HepG2 (cell line): ENCODE results near the gene WDR35. TPM values are rescaled to one million over a fixed set of nuclear protein-coding genes. Genes with fewer than 3 reads are reported as not detected.
A peak's percentile ranks its signal among the peaks of the same experiment; 100 is the strongest.

ENCODE experiments used
- ATF7 ChIP-seq, 2 experiments: fragments of 450-650 bp in 1 of 2; sonication (generic) in 1 of 2; formaldehyde crosslinking in 1 of 2; IDR thresholded peaks; 2 replicates each; pipeline versions ENCODE4 v1.4.0 to v1.6.1; 2016 to 2020; ENCODE audit warnings: antibody characterized with exemption in 1 of 2, mild to moderate bottlenecking in 1 of 2, missing genetic modification reagents in 1 of 2
- BORCS8-MEF2B ChIP-seq: sonication (generic); formaldehyde crosslinking; IDR thresholded peaks from 2 replicates; pipeline ENCODE4 v1.8.0; 2022; ENCODE audit warnings: mild to moderate bottlenecking, missing genetic modification reagents
- FIP1L1 ChIP-seq: fragments of 200-400 bp; formaldehyde crosslinking; IDR thresholded peaks from 2 replicates; pipeline ENCODE4 v1.6.1; 2018; ENCODE audit warnings: low read depth, mild to moderate bottlenecking, low read length, moderate library complexity, borderline replicate concordance; ENCODE audit not compliant: insufficient read depth
- HDAC6 ChIP-seq: fragments of 200-600 bp; sonication (generic); IDR thresholded peaks from 2 replicates; pipeline ENCODE4 v1.7.0; 2017; ENCODE audit warnings: mild to moderate bottlenecking, antibody characterized with exemption, low read length, low read depth
- HMG20B ChIP-seq: conservative IDR thresholded peaks from 2 replicates; pipeline ENCODE4 v1.6.1; 2016; ENCODE audit warnings: missing genetic modification reagents, missing compliant biosample characterization
- KDM2A ChIP-seq: sonication (generic); formaldehyde crosslinking; IDR thresholded peaks from 2 replicates; pipeline ENCODE4 v1.4.0; 2020; ENCODE audit warnings: low read depth, missing genetic modification reagents, borderline replicate concordance
- MATR3 ChIP-seq: sonication (generic); formaldehyde crosslinking; IDR thresholded peaks from 2 replicates; pipeline ENCODE4 v1.4.0; 2020; ENCODE audit warnings: missing genetic modification reagents
- MTF1 ChIP-seq: sonication (generic); formaldehyde crosslinking; IDR thresholded peaks from 2 replicates; pipeline ENCODE4 v1.5.0; 2020; ENCODE audit warnings: missing genetic modification reagents
- MYC ChIP-seq: sonication (generic); formaldehyde crosslinking; IDR thresholded peaks from 2 replicates; pipeline ENCODE4 v1.9.0; 2021; ENCODE audit warnings: missing genetic modification reagents, borderline replicate concordance
- NCOA1 ChIP-seq: sonication (generic); formaldehyde crosslinking; IDR thresholded peaks from 2 replicates; pipeline ENCODE4 v1.9.0; 2021; ENCODE audit warnings: missing genetic modification reagents
- PHF5A ChIP-seq: IDR thresholded peaks from one replicate; pipeline ENCODE4 v1.6.1; 2018; ENCODE audit warnings: low read depth, missing genetic modification reagents; ENCODE audit not compliant: unreplicated experiment
- RARG ChIP-seq: sonication (generic); formaldehyde crosslinking; IDR thresholded peaks from 2 replicates; pipeline ENCODE4 v1.4.0; 2020; ENCODE audit warnings: low read depth, mild to moderate bottlenecking, missing genetic modification reagents
- SNAI1 ChIP-seq: sonication (generic); formaldehyde crosslinking; IDR thresholded peaks from 2 replicates; pipeline ENCODE4 v1.5.0; 2020; ENCODE audit warnings: mild to moderate bottlenecking, missing genetic modification reagents, borderline replicate concordance
- TCF7L2 ChIP-seq: IDR thresholded peaks from 2 replicates; pipeline ENCODE4 v1.6.1; 2011; ENCODE audit warnings: mild to moderate bottlenecking, low read depth, low read length, moderate library complexity
- ZBTB20 ChIP-seq: sonication (generic); formaldehyde crosslinking; IDR thresholded peaks from 2 replicates; pipeline ENCODE4 v1.8.1; 2023; ENCODE audit warnings: missing genetic modification reagents, low read depth, mild to moderate bottlenecking, borderline replicate concordance
- ZFP37 ChIP-seq: sonication (generic); formaldehyde crosslinking; IDR thresholded peaks from 2 replicates; pipeline ENCODE4 v1.4.0; 2020; ENCODE audit warnings: missing genetic modification reagents, borderline replicate concordance
- ZFYVE20 ChIP-seq: sonication (generic); formaldehyde crosslinking; IDR thresholded peaks from 2 replicates; pipeline ENCODE4 v1.8.0; 2023; ENCODE audit warnings: low read depth, mild to moderate bottlenecking, moderate library complexity, missing genetic modification reagents, borderline replicate concordance
- ZNF12 ChIP-seq: sonication (generic); formaldehyde crosslinking; IDR thresholded peaks from 2 replicates; pipeline ENCODE4 v1.5.0; 2020; ENCODE audit warnings: missing genetic modification reagents
- ZNF484 ChIP-seq: sonication (generic); formaldehyde crosslinking; IDR thresholded peaks from 2 replicates; pipeline ENCODE4 v1.5.1; 2020; ENCODE audit warnings: mild to moderate bottlenecking, low read depth, missing genetic modification reagents, borderline replicate concordance
- polyA plus RNA-seq, 8 experiments: library from polyadenylated mRNA; depleted of rRNA in 3 of 8; stranded (reverse) in 7 of 8; unstranded in 1 of 8; fragments of >200 nt; fragmentation: Illumina TruSeq in 4 of 8; extraction: Trizol in 4 of 8; gene quantifications; 2 replicates each; pipeline versions ENCODE4 v1.2.1 to v1.2.3, GENCODE V29; 2011 to 2016; ENCODE audit warnings: low read depth in 4 of 8, missing spikeins in 1 of 8, mixed read lengths in 1 of 8; ENCODE audit not compliant: insufficient read depth in 1 of 8
- total RNA-seq, 5 experiments: library from RNA; depleted of rRNA; stranded (reverse); fragments of >200 nt; fragmentation: Illumina TruSeq; extraction: Trizol; gene quantifications; 2 replicates each; pipeline ENCODE4 v1.2.3, GENCODE V29; 2016; ENCODE audit warnings: low read depth in 1 of 5
- TF ChIP-seq, protein P1 (sequence below): sonication (generic); formaldehyde crosslinking; IDR thresholded peaks from 2 replicates; pipeline ENCODE4 v1.4.0; 2020; ENCODE audit warnings: missing genetic modification reagents
- TF ChIP-seq, protein P2 (sequence below): sonication (generic); formaldehyde crosslinking; IDR thresholded peaks from 2 replicates; pipeline ENCODE4 v1.4.0; 2020; ENCODE audit warnings: mild to moderate bottlenecking, missing genetic modification reagents
- TF ChIP-seq, protein P3 (sequence below): sonication (generic); formaldehyde crosslinking; IDR thresholded peaks from 2 replicates; pipeline ENCODE4 v1.5.1; 2020; ENCODE audit warnings: missing genetic modification reagents, mild to moderate bottlenecking, borderline replicate concordance
- TF ChIP-seq, protein P4 (sequence below): sonication (generic); formaldehyde crosslinking; IDR thresholded peaks from 2 replicates; pipeline ENCODE4 v1.4.0; 2020; ENCODE audit warnings: mild to moderate bottlenecking, missing genetic modification reagents

The WDR35 gene
- total and polyA plus RNA-seq, 2 of the 13 experiments (the other 11 are each of a cell fraction or from before 2014, with no cell fraction given): 11.1 to 19.6 TPM

DNA sequence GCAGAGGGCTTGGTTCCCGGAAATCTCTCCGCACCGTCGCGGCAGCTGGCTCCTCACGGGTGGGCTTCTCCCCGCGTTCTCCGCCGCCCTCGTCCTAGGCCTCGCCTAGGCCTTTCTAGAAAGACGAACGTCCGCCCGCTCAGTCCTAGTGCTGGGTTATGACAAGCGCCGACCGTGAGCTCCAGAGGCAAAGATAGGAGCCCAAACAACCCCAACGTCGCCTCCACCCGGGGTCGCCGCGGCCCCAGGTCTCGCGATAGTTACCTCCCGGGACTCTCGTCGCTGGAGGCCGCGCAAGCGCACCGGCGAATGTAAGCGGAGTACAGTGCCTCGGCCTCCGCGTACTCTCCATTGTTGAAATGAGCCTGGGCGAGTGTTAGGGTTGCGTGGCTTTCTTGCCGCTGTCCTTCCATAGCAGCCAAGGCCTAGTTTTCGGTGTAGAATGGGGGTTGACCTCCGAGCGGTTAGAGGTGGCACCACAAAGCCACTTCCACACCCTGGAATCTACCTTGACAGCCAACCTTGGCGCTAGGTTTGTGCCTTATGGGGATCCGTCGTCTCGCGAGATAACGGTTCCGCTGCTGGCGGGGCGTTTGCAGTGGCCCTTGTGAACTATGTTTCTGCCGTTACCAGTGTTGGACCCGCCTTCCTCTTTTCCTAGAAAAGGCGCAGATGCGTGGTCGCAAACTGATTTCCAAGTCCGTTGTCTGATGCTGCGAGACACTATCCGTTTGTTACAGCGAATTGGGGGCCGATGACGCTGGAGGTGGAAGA lies 88.3 kb downstream of the WDR35 start, which contains the start of gene TTC32 (continued):
- TF ChIP-seq PHF5A: peak; percentile 37
- TF ChIP-seq, protein P1, sequence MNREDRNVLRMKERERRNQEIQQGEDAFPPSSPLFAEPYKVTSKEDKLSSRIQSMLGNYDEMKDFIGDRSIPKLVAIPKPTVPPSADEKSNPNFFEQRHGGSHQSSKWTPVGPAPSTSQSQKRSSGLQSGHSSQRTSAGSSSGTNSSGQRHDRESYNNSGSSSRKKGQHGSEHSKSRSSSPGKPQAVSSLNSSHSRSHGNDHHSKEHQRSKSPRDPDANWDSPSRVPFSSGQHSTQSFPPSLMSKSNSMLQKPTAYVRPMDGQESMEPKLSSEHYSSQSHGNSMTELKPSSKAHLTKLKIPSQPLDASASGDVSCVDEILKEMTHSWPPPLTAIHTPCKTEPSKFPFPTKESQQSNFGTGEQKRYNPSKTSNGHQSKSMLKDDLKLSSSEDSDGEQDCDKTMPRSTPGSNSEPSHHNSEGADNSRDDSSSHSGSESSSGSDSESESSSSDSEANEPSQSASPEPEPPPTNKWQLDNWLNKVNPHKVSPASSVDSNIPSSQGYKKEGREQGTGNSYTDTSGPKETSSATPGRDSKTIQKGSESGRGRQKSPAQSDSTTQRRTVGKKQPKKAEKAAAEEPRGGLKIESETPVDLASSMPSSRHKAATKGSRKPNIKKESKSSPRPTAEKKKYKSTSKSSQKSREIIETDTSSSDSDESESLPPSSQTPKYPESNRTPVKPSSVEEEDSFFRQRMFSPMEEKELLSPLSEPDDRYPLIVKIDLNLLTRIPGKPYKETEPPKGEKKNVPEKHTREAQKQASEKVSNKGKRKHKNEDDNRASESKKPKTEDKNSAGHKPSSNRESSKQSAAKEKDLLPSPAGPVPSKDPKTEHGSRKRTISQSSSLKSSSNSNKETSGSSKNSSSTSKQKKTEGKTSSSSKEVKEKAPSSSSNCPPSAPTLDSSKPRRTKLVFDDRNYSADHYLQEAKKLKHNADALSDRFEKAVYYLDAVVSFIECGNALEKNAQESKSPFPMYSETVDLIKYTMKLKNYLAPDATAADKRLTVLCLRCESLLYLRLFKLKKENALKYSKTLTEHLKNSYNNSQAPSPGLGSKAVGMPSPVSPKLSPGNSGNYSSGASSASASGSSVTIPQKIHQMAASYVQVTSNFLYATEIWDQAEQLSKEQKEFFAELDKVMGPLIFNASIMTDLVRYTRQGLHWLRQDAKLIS (CRISPR knock-in tag): 0 out of 2 replicates have a peak, but pooled peaks have one; percentile 26
- TF ChIP-seq HDAC6: no peak
- no peak for TF ChIP-seq ZNF484 (CRISPR knock-in tag)
- 0 out of 2 replicates have a peak, but pooled peaks have one; percentile 79 for TF ChIP-seq ZBTB20 (CRISPR knock-in tag)
- peak; percentile 99 for TF ChIP-seq KDM2A (CRISPR knock-in tag)
- peak; percentile 93 for TF ChIP-seq SNAI1
- peak; percentile 92 for TF ChIP-seq ZFP37 (CRISPR knock-in tag)
- peak; percentile 88 for TF ChIP-seq NCOA1 (CRISPR knock-in tag)
- TF ChIP-seq ZFYVE20 (CRISPR knock-in tag): peak; percentile 83
- TF ChIP-seq, protein P2, sequence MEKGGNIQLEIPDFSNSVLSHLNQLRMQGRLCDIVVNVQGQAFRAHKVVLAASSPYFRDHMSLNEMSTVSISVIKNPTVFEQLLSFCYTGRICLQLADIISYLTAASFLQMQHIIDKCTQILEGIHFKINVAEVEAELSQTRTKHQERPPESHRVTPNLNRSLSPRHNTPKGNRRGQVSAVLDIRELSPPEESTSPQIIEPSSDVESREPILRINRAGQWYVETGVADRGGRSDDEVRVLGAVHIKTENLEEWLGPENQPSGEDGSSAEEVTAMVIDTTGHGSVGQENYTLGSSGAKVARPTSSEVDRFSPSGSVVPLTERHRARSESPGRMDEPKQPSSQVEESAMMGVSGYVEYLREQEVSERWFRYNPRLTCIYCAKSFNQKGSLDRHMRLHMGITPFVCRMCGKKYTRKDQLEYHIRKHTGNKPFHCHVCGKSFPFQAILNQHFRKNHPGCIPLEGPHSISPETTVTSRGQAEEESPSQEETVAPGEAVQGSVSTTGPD: peak; percentile 76; the same call in 1 of the 2 replicates
- TF ChIP-seq MATR3 (CRISPR knock-in tag): no peak
- TF ChIP-seq TCF7L2: no peak
- TF ChIP-seq, protein P3, sequence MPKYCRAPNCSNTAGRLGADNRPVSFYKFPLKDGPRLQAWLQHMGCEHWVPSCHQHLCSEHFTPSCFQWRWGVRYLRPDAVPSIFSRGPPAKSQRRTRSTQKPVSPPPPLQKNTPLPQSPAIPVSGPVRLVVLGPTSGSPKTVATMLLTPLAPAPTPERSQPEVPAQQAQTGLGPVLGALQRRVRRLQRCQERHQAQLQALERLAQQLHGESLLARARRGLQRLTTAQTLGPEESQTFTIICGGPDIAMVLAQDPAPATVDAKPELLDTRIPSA (CRISPR knock-in tag): no peak
- peak; percentile 48 for TF ChIP-seq BORCS8-MEF2B (CRISPR knock-in tag)
- TF ChIP-seq, protein P4, sequence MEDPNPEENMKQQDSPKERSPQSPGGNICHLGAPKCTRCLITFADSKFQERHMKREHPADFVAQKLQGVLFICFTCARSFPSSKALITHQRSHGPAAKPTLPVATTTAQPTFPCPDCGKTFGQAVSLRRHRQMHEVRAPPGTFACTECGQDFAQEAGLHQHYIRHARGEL (CRISPR knock-in tag): peak; percentile 1; the same call in 1 of the 2 replicates
- peak; percentile 87 for TF ChIP-seq MYC (CRISPR knock-in tag)
- peak; percentile 62; the same call in 1 of the 2 replicates for TF ChIP-seq HMG20B (CRISPR knock-in tag)
- no peak for TF ChIP-seq ATF7 (IDR thresholded peaks at IDR 0.05)
- TF ChIP-seq ATF7 (CRISPR knock-in tag; IDR thresholded peaks at IDR 0.05): peak; percentile 51; the same call in 1 of the 2 replicates
- no peak; the same call in 1 of the 2 replicates for TF ChIP-seq ZNF12 (CRISPR knock-in tag)
- TF ChIP-seq FIP1L1: peak; percentile 26; the same call in 1 of the 2 replicates
- TF ChIP-seq RARG (CRISPR knock-in tag): peak; percentile 97; the same call in 1 of the 2 replicates
- peak; percentile 80; the same call in 1 of the 2 replicates for TF ChIP-seq MTF1 (CRISPR knock-in tag)
